Vagina (tissue), 2 donors: ENCODE data around the gene SERPINA5. TPM values are rescaled to one million over a fixed set of nuclear protein-coding genes. Genes with fewer than 3 reads are reported as not detected.

Experiments
- DNase-seq, 2 donors: peaks; one replicate each; pipeline ENCODE4 v3.0.0-alpha.2; 2017; ENCODE audit errors: extremely low spot score in 2 of 2
- H3K27ac ChIP-seq: fragments of 200-600 bp; sonication (generic); one replicate; pipeline ENCODE4 v1.5.1; 2019
- H3K27me3 ChIP-seq: fragments of 200-600 bp; sonication (generic); one replicate; pipeline ENCODE4 v1.5.1; 2019
- H3K36me3 ChIP-seq, 2 donors: fragments of 200-600 bp; sonication (generic); one replicate each; pipeline ENCODE4 v1.5.1; 2017 to 2019
- H3K4me1 ChIP-seq: fragments of 200-600 bp; sonication (generic); one replicate; pipeline ENCODE4 v1.5.1; 2019
- H3K4me3 ChIP-seq, 2 donors: fragments of 200-600 bp; sonication (generic); 1 replicate in 1 of 2; 2 replicates in 1 of 2; pipeline ENCODE4 v1.5.1; 2016 to 2019
- H3K9me3 ChIP-seq: fragments of 200-600 bp; sonication (generic); one replicate; pipeline ENCODE4 v1.5.1; 2019
- CTCF ChIP-seq, 3 experiments: fragments of 450-650 bp in 2 of 3; fragments of 200-600 bp in 1 of 3; sonication (generic) in 1 of 3; IDR thresholded peaks; one replicate each; pipeline ENCODE4 v1.5.1; 2017 to 2019; ENCODE audit warnings: antibody characterized with exemption in 3 of 3, mild to moderate bottlenecking in 2 of 3, moderate library complexity in 2 of 3
- POLR2A ChIP-seq, 2 donors: fragments of 450-650 bp; IDR thresholded peaks; one replicate each; pipeline ENCODE4 v1.6.1; 2017; ENCODE audit warnings: antibody characterized with exemption in 2 of 2, mild to moderate bottlenecking in 2 of 2, moderate library complexity in 2 of 2
- POLR2AphosphoS5 ChIP-seq, 2 donors: sonication (generic); formaldehyde crosslinking; IDR thresholded peaks; one replicate each; pipeline ENCODE4 v1.9.0; 2017; ENCODE audit warnings: antibody characterized with exemption in 2 of 2, mild to moderate bottlenecking in 2 of 2, low read depth in 1 of 2; ENCODE audit not compliant: insufficient read depth in 1 of 2
- intact Hi-C: fragments of 100-400 bp; cut with DNase I; formaldehyde crosslinking; loops from one replicate; pipeline ENCODE4 v1.15.1; 2023
- total RNA-seq: library from RNA; depleted of rRNA; stranded (reverse); fragments of >200 nt; gene quantifications from one replicate; pipeline ENCODE4 v1.2.3, GENCODE V29; 2016

SERPINA5 gene
- total RNA-seq, 1 donor from 2014 or later = 3.7 TPM

- intact Hi-C loops = no loop called here
- Histone ChIP-seq H3K27me3 (no peaks in the 10 kb centered on the region), H3K36me3 (no peaks in the 10 kb centered on the region), H3K27ac (no peak overlapping the region), H3K4me3 (no peak overlapping the region), H3K9me3 (no peaks in the 10 kb centered on the region), H3K4me1 (peaks cover 30% of the 10 kb centered on the region)
- no peak for TF ChIP-seq CTCF (IDR thresholded peaks at IDR 0.05)
- TF ChIP-seq POLR2AphosphoS5 (IDR thresholded peaks at IDR 0.05; ENCODE audit: insufficient read depth in 1 of 2, low read depth in 1 of 2) = no peak
- TF ChIP-seq POLR2A (IDR thresholded peaks at IDR 0.05) = no peak
- DNase-seq = no peak
Measured at GRCh38 chr14:94595912-94596311, 14.7 kb downstream of the SERPINA5 start.

GRCh38 chr14:94596361-94596760, 15.1 kb downstream of the SERPINA5 start:
- H3K9me3 ChIP-seq = no peaks in the 10 kb centered on the region
- DNase-seq = no peak
- TF ChIP-seq POLR2A (IDR thresholded peaks at IDR 0.05) (no peak), POLR2AphosphoS5 (IDR thresholded peaks at IDR 0.05; ENCODE audit: insufficient read depth in 1 of 2, low read depth in 1 of 2) (no peak), CTCF (IDR thresholded peaks at IDR 0.05) (no peak)
- no peaks in the 10 kb centered on the region for H3K27me3 ChIP-seq
- no peaks in the 10 kb centered on the region for H3K36me3 ChIP-seq
- peaks cover 35% of the 10 kb centered on the region for H3K4me1 ChIP-seq
- intact Hi-C loops = no loop called here
- no peak overlapping the region for H3K4me3 ChIP-seq
- H3K27ac ChIP-seq = no peak overlapping the region

GRCh38 chr14:94597788-94598187, 16.6 kb downstream of the SERPINA5 start:
- no peak overlapping the region for H3K27ac ChIP-seq
- no peak overlapping the region for H3K4me3 ChIP-seq
- peaks cover 48% of the 10 kb centered on the region for H3K4me1 ChIP-seq
- no peaks in the 10 kb centered on the region for H3K9me3 ChIP-seq
- H3K27me3 ChIP-seq = no peaks in the 10 kb centered on the region
- intact Hi-C loops = no loop called here
- no peaks in the 10 kb centered on the region for H3K36me3 ChIP-seq
- TF ChIP-seq POLR2AphosphoS5 (IDR thresholded peaks at IDR 0.05; ENCODE audit: insufficient read depth in 1 of 2, low read depth in 1 of 2) (no peak), POLR2A (IDR thresholded peaks at IDR 0.05) (no peak), CTCF (IDR thresholded peaks at IDR 0.05) (no peak)
- no peak for DNase-seq

GRCh38 chr14:94598506-94598815, 17.2 kb downstream of the SERPINA5 start:
- DNase-seq = no peak
- H3K27me3 ChIP-seq = no peaks in the 10 kb centered on the region
- H3K36me3 ChIP-seq = no peaks in the 10 kb centered on the region
- H3K4me3 ChIP-seq = no peak overlapping the region
- peaks cover 53% of the 10 kb centered on the region for H3K4me1 ChIP-seq
- H3K9me3 ChIP-seq = no peaks in the 10 kb centered on the region
- no peak for TF ChIP-seq CTCF (IDR thresholded peaks at IDR 0.05)
- TF ChIP-seq POLR2AphosphoS5 (IDR thresholded peaks at IDR 0.05; ENCODE audit: insufficient read depth in 1 of 2, low read depth in 1 of 2) = no peak
- TF ChIP-seq POLR2A (IDR thresholded peaks at IDR 0.05) = no peak
- peak overlapping the region; percentile 83 for H3K27ac ChIP-seq
- intact Hi-C loops = no loop called here

GRCh38 chr14:94598816-94599655, 17.8 kb downstream of the SERPINA5 start:
- no peak overlapping the region for H3K4me3 ChIP-seq
- no peak for TF ChIP-seq CTCF (IDR thresholded peaks at IDR 0.05)
- peak; percentile 75 to 93 for TF ChIP-seq POLR2AphosphoS5 (IDR thresholded peaks at IDR 0.05; ENCODE audit: insufficient read depth in 1 of 2, low read depth in 1 of 2)
- no peak for TF ChIP-seq POLR2A (IDR thresholded peaks at IDR 0.05)
- no peaks in the 10 kb centered on the region for H3K36me3 ChIP-seq
- peaks cover 53% of the 10 kb centered on the region for H3K4me1 ChIP-seq
- peak in 1 of 2 donors; percentile 96 for DNase-seq
- intact Hi-C loops = no loop called here
- H3K27me3 ChIP-seq = no peaks in the 10 kb centered on the region
- H3K9me3 ChIP-seq = no peaks in the 10 kb centered on the region
- H3K27ac ChIP-seq = peak overlapping the region; percentile 83
